GM12801 (cell line): ENCODE data around the gene INPP4A.

ENCODE experiments used
- TF ChIP-seq, protein P1 (sequence below): IDR thresholded peaks from one replicate; pipeline ENCODE4 v1.5.1; 2011; ENCODE audit warnings: control low read depth; ENCODE audit not compliant: insufficient read length; ENCODE audit errors: extremely low read depth

Gene INPP4A

DNA sequence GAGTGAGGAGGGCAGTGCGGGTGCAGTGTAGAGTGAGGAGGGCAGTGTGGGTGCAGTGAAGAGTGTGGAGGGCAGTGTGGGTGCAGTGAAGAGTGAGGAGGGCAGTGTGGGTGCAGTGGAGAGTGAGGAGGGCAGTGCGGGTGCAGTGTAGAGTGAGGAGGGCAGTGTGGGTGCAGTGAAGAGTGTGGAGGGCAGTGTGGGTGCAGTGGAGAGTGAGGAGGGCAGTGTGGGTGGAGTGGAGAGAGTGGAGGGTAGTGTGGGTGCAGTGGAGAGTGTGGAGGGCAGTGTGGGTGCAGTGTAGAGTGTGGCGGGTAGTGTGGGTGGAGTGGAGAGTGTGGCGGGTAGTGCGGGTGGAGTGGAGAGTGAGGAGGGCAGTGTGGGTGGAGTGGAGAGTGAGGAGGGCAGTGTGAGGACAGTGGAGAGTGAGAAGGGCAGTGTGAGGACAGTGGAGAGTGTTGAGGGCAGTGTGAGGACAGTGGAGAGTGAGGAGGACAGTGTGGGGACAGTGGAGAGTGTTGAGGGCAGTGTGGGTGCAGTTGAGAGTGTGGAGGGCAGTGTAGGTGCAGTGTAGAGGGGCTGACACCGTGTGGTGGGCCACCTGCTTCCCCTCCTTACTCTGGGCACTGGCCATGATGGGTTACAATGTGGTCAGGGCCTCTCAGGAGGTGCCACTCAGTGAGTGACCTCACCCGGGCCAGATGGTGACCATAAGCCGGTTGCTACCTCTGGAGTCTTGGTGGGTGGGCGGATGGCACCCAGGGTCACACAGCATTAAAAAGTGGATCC lies 28.5 kb downstream of the INPP4A start:
- TF ChIP-seq, protein P1, sequence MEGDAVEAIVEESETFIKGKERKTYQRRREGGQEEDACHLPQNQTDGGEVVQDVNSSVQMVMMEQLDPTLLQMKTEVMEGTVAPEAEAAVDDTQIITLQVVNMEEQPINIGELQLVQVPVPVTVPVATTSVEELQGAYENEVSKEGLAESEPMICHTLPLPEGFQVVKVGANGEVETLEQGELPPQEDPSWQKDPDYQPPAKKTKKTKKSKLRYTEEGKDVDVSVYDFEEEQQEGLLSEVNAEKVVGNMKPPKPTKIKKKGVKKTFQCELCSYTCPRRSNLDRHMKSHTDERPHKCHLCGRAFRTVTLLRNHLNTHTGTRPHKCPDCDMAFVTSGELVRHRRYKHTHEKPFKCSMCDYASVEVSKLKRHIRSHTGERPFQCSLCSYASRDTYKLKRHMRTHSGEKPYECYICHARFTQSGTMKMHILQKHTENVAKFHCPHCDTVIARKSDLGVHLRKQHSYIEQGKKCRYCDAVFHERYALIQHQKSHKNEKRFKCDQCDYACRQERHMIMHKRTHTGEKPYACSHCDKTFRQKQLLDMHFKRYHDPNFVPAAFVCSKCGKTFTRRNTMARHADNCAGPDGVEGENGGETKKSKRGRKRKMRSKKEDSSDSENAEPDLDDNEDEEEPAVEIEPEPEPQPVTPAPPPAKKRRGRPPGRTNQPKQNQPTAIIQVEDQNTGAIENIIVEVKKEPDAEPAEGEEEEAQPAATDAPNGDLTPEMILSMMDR: no peak

DNA sequence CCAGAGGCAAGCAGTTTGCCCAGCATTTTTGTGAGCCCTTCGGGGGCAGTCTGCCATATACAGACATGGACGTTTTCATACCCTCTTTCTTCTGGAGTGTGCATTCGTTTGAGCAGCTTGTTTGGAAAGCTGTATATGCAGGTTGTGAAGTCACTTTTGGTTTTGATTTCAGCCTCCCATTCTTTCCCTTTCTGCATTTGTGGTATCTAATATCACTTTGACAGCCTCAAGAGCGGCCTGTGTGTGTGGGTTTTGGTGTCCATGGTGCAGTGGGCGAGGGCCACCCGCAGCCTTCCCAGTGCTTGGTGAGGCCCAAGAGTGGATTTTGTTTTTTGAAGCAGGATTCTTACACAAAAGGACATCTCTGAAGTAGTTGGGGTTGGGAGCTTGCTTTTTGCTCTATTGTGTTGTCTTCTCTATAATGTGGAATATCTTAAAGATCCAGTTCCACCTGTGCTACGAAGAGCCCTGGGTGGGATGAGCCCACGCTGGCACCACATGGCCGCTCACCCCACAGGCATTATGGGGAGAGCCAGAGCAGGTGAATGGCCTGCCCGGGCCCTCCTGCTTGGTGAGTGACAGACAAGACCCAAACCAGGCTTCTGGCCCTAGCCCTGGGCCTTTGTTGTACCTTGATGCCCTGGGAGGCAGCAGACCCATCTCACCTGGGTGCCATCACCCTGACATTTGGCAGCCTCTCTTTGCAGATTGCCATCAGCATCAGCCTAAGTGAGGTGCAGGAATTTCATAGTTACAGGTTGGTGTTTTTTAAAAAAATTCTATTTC lies 29.5 kb downstream of the INPP4A start:
- TF ChIP-seq, protein P1: no peak

DNA sequence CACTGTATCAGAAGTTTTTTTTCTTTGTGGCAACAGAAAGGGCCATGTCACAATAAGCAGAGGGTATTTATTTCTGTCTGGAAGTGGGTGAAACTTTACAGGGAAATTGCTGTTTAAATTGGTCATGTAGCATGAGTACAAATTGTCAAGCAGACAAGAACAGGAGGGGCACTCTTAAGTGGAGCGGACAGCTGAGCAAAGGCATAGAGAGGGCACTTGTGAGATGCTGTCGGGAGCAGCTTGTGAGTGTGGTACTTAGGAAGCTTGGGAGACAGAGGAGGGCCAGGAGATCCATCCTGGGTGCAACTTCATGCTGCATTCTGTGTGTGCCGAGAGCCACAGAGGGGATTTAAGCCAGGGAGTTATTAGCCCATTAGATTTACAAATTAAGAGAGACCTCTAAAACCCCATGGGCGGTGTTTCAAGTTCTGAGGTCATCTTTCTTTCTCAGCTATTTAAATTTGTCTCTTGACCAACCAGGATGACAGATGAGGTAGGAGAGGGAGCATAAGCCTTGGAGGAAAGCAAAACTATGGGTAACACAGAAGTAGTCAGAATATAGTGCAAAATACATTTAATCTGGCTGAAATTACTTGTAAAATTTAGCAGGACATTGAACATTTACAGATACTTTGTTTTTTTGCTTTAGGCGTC lies 30.4 kb downstream of the INPP4A start:
- TF ChIP-seq, protein P1: no peak

DNA sequence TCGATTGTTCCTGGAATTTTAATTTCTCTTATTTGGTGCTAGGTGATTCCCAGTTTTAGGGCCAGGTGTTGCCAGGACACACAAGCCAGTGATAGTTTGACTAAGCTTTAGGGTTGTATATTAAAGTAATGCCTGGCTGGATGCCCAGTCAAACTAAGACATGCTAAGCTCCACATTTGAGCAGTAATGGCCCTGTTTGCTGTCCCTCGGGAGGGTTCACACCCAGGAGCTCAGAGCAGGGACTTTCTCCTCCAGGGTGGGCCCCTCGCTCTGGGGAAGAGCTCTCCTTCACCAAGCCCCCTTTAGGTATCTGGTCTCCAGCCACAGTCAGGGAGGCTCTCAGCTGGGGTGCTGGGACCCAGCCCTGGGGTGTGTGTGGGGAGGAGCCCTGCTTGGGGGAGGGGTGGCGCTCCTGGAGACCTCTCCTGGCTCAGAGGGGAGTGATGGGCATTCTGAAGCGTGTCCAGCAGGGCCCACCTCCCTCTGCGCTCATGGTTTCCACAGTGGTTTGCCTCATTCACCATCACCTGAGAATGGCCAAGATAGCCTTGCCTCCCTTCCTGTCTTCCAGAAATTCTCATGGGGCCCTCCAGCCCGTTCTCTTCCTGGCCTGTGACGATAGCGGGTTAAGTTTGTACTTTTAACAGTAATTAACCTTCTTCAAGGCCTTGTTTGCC lies 31.7 kb downstream of the INPP4A start:
- TF ChIP-seq, protein P1: no peak

DNA sequence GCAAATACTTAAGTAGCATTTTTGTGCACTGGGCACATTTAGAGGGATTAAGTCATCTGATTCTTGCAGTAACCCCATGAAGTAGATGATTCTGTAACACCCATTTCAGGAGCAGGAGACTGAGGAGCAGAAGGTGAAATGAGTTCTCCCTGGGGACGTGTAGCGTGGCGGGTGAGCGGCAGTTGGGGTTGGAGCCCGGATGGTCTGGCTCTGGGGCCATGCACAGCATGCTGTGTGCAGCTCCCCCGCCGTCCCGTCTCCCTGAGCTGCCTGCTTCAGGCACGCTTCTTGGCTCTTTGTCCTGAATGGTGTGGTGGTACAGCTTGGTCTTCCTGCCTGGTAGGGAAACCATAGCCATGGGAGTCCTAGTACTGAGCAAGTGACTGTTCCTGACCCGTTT lies 32.4 kb downstream of the INPP4A start:
- TF ChIP-seq, protein P1: no peak

DNA sequence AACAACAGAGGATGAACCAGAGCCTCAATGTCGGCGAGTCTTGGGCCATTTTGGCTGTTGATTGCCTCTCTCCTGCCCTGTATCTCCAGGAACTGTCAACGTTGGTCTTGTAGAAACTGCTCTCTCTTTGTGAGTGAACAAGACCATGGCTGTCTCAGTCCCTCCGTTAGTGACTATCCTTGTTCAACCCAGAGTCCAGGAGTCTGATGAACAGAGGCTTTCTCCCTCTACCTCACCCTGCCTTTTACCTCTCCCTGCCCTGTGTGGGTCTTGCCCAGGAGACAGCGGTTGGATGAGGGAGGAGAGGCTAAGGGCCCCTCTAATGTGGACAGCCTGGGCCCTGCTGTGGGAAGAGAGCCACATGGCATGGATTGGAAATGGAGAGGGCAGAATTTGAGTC lies 32.8 kb downstream of the INPP4A start:
- TF ChIP-seq, protein P1: no peak

DNA sequence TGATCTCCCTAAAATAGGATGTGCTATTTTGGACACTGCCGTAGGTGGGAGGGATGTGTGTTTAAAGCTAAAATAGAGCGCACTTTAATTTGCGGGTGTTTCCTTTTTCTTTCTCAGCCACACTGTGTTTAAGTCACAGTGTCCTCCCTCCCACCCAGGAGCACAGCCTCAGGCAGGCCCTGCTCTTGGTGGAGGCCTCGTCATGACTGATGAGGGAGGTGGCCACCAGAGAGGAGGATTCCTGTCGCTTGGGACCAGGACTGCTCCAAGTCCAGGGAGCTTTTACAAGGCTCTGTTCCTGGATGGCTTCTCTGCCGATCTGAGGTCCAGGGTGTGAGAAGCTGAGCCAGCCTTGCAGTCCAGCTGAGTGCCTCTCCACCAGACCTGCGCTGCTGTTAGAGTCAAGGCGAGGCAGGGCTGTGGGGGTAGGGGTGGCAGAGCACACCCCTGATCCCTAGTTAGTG lies 33.5 kb downstream of the INPP4A start:
- TF ChIP-seq, protein P1: no peak
